ENCODE data around the gene GSDME. TPM values are rescaled to one million over a fixed set of nuclear protein-coding genes. Genes with fewer than 3 reads are reported as not detected.

GSDME gene
- total RNA-seq, 8 experiments from 2014 or later: 12.4 to 40.1 (median 20.5) TPM

- no peaks in the 10 kb centered on the region for H3K4me1 ChIP-seq (replicated peaks in 1 of 2)
- WGBS, 10 experiments: 78 to 100% (median 97%) methylated on average over 1 to 8 of the region's 9 CpGs; no CpG with 5 or more reads in 4 of the 10 experiments
- no peak overlapping the region for H3K27ac ChIP-seq
- in situ Hi-C loops (cut with MboI; ENCODE audit: low pct_unique_long_range_greater_than_20kb in 2 of 9, low sequenced_read_pairs in 9 of 9, unreplicated experiment in 9 of 9): no loop called here
- no peak for ATAC-seq (replicated peaks in 6 of 8)
- no peak overlapping the region for H3K4me3 ChIP-seq
Measured at GRCh38 chr7:24788075-24788474, 30.8 kb upstream of the GSDME start.

GRCh38 chr7:24786941-24787340 lies 29.7 kb upstream of the GSDME start:
- H3K4me1 ChIP-seq (replicated peaks in 1 of 2): no peaks in the 10 kb centered on the region
- ATAC-seq (replicated peaks in 6 of 8): peak in 5 of 8 experiments; percentile 16 to 88 (median 78)
- H3K4me3 ChIP-seq: no peak overlapping the region
- H3K27ac ChIP-seq: no peak overlapping the region
- in situ Hi-C loops (cut with MboI; ENCODE audit: low pct_unique_long_range_greater_than_20kb in 2 of 9, low sequenced_read_pairs in 9 of 9, unreplicated experiment in 9 of 9): no loop called here
- WGBS, 10 experiments: 0 to 100% (median 75%) methylated on average over 1 to 5 of the region's 5 CpGs; no CpG with 5 or more reads in 1 of the 10 experiments

GRCh38 chr7:24786306-24786705 lies 29.0 kb upstream of the GSDME start:
- Histone ChIP-seq H3K27ac (no peak overlapping the region), H3K4me1 (replicated peaks in 1 of 2) (no peaks in the 10 kb centered on the region), H3K4me3 (no peak overlapping the region)
- in situ Hi-C loops (cut with MboI; ENCODE audit: low pct_unique_long_range_greater_than_20kb in 2 of 9, low sequenced_read_pairs in 9 of 9, unreplicated experiment in 9 of 9): no loop called here
- ATAC-seq (replicated peaks in 6 of 8): no peak
- 10 to 100% (median 80%) methylated on average over 1 to 3 of the region's 4 CpGs; no CpG with 5 or more reads in 3 of the 10 experiments for WGBS, 10 experiments

DNA sequence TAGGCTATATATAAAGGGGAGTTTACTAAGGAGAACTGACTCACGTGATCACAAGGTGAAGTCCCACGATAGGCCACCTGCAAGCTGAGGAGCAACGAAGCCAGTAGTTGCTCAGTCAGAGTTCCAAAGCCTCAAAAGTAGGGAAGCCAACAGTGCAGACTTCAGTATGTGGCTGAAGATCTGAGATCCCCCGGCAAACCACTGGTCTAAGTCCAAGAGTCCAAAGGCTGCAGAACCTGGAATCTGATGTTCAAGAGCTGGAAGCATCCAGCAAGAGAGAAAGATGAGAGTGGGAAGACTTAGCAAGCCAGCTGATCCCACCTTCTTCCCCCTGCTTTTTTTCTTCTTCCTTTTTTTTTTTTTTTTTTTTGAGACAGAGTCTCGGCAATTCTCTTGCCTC lies 27.0 kb upstream of the GSDME start:
- ATAC-seq (replicated peaks in 6 of 8): no peak
- in situ Hi-C loops (cut with MboI; ENCODE audit: low pct_unique_long_range_greater_than_20kb in 2 of 9, low sequenced_read_pairs in 9 of 9, unreplicated experiment in 9 of 9): no loop called here
- Histone ChIP-seq H3K4me3 (no peak overlapping the region), H3K27ac (no peak overlapping the region), H3K4me1 (replicated peaks in 1 of 2) (no peaks in the 10 kb centered on the region)
- WGBS, 10 experiments: 80 to 100% (median 89%) methylated on average over 1 to 5 of the region's 5 CpGs; no CpG with 5 or more reads in 2 of the 10 experiments

GRCh38 chr7:24783698-24784097 lies 26.4 kb upstream of the GSDME start:
- in situ Hi-C loops (cut with MboI; ENCODE audit: low pct_unique_long_range_greater_than_20kb in 2 of 9, low sequenced_read_pairs in 9 of 9, unreplicated experiment in 9 of 9): no loop called here
- ATAC-seq (replicated peaks in 6 of 8): peak in 6 of 8 experiments; percentile 4 to 56 (median 38)
- Histone ChIP-seq H3K27ac (no peak overlapping the region), H3K4me1 (replicated peaks in 1 of 2) (no peaks in the 10 kb centered on the region), H3K4me3 (no peak overlapping the region)
- WGBS, 10 experiments: 80 to 82% methylated on average over 1 to 2 of the region's 2 CpGs; no CpG with 5 or more reads in 8 of the 10 experiments

GRCh38 chr7:24781106-24781505 lies 23.8 kb upstream of the GSDME start:
- no peak overlapping the region for H3K4me3 ChIP-seq
- no peak overlapping the region for H3K27ac ChIP-seq
- no peak for ATAC-seq (replicated peaks in 6 of 8)
- H3K4me1 ChIP-seq (replicated peaks in 1 of 2): no peaks in the 10 kb centered on the region
- WGBS, 10 experiments: 67 to 100% (median 92%) methylated on average over 1 to 3 of the region's 4 CpGs; no CpG with 5 or more reads in 5 of the 10 experiments
- in situ Hi-C loops (cut with MboI; ENCODE audit: low pct_unique_long_range_greater_than_20kb in 2 of 9, low sequenced_read_pairs in 9 of 9, unreplicated experiment in 9 of 9): no loop called here

DNA sequence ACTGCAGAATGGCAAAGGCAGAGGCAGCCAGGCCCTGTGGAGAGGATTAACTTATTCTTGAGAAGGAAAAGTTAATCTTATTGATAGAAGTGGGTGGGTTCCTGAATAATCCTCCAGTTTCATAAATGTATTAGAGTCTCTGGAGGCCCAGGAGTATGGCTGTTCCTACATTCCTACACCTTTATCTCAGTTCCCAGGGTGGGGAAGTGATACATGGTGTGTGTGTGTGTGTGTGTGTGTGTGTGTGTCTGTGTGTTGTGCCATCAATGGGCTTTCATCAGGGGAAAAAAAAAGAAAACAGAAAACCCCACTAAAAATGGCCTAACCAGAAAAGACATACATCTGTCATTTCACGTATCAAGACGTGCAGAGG lies 22.0 kb upstream of the GSDME start:
- H3K4me3 ChIP-seq: no peak overlapping the region
- 57 to 100% methylated on average over 1 to 2 of the region's 2 CpGs; no CpG with 5 or more reads in 8 of the 10 experiments for WGBS, 10 experiments
- H3K4me1 ChIP-seq (replicated peaks in 1 of 2): no peaks in the 10 kb centered on the region
- H3K27ac ChIP-seq: no peak overlapping the region
- ATAC-seq (replicated peaks in 6 of 8): peak in 4 of 8 experiments; percentile 5 to 13 (median 8)
- in situ Hi-C loops (cut with MboI; ENCODE audit: low pct_unique_long_range_greater_than_20kb in 2 of 9, low sequenced_read_pairs in 9 of 9, unreplicated experiment in 9 of 9): no loop called here

DNA sequence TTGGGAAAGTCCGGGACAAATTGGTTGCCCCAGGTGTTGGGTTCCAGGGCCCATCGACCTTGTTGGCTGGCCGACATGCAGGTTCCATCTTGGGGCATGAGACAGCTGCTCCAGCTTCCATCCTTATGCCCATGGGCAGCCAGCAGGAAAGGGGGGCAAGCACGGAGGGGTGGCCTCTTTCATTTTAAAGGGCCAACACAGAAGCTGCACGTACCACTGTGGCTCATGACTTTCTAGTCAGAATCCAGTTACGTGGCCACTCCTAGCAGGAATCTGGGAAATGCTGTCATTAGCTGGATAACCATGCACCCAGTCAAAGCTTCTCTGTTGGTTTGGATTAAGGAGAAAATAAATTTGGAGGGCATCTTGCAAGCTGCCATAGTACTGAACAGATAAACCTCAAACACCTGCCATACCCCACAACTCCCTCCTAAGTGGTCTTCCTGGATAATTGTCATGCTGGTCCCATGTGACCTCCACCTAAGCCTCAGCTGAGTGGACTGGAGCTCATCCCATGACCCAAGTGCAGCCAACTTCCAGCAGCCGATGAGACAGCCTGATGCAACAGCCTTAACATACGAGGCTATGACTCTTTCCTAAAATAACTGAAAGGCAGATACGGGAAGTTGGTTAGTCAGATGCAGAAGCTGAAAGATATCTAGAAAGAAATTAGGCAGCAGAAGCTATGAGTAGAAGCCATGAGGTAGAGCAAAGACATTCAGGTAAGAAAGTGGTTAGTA lies 21.4 kb upstream of the GSDME start:
- in situ Hi-C loops (cut with MboI; ENCODE audit: low pct_unique_long_range_greater_than_20kb in 2 of 9, low sequenced_read_pairs in 9 of 9, unreplicated experiment in 9 of 9): no loop called here
- Histone ChIP-seq H3K4me3 (no peak overlapping the region), H3K4me1 (replicated peaks in 1 of 2) (no peaks in the 10 kb centered on the region), H3K27ac (no peak overlapping the region)
- ATAC-seq (replicated peaks in 6 of 8): peak in 7 of 8 experiments; percentile 64 to 98 (median 77)
- 0 to 92% (median 77%) methylated on average over 2 to 7 of the region's 9 CpGs; no CpG with 5 or more reads in 4 of the 10 experiments for WGBS, 10 experiments

- Histone ChIP-seq H3K27ac (no peak overlapping the region), H3K4me3 (no peak overlapping the region), H3K4me1 (replicated peaks in 1 of 2) (no peaks in the 10 kb centered on the region)
- in situ Hi-C loops (cut with MboI; ENCODE audit: low pct_unique_long_range_greater_than_20kb in 2 of 9, low sequenced_read_pairs in 9 of 9, unreplicated experiment in 9 of 9): no loop called here
- 55 to 100% (median 86%) methylated on average over 2 to 3 of the region's 3 CpGs; no CpG with 5 or more reads in 1 of the 10 experiments for WGBS, 10 experiments
- ATAC-seq (replicated peaks in 6 of 8): no peak
Measured at GRCh38 chr7:24777806-24778205, 20.5 kb upstream of the GSDME start.

GRCh38 chr7:24773646-24774045 lies 16.4 kb upstream of the GSDME start:
- H3K27ac ChIP-seq: no peak overlapping the region
- ATAC-seq (replicated peaks in 6 of 8): no peak
- in situ Hi-C loops (cut with MboI; ENCODE audit: low pct_unique_long_range_greater_than_20kb in 2 of 9, low sequenced_read_pairs in 9 of 9, unreplicated experiment in 9 of 9): no loop called here
- no peak overlapping the region for H3K4me3 ChIP-seq
- no peaks in the 10 kb centered on the region for H3K4me1 ChIP-seq (replicated peaks in 1 of 2)

- WGBS, 10 experiments: 18 to 100% (median 100%) methylated on average over 1 to 2 of the region's 2 CpGs; no CpG with 5 or more reads in 4 of the 10 experiments
- in situ Hi-C loops (cut with MboI; ENCODE audit: low pct_unique_long_range_greater_than_20kb in 2 of 9, low sequenced_read_pairs in 9 of 9, unreplicated experiment in 9 of 9): no loop called here
- no peak for ATAC-seq (replicated peaks in 6 of 8)
- Histone ChIP-seq H3K4me3 (no peak overlapping the region), H3K27ac (no peak overlapping the region), H3K4me1 (replicated peaks in 1 of 2) (no peaks in the 10 kb centered on the region)
Measured at GRCh38 chr7:24769851-24770250, 12.6 kb upstream of the GSDME start.

GRCh38 chr7:24769014-24769830 lies 12.0 kb upstream of the GSDME start:
- 32 to 89% (median 59%) methylated on average over 1 to 9 of the region's 9 CpGs for WGBS, 10 experiments
- no peak for ATAC-seq (replicated peaks in 6 of 8)
- H3K27ac ChIP-seq: no peak overlapping the region
- in situ Hi-C loops (cut with MboI; ENCODE audit: low pct_unique_long_range_greater_than_20kb in 2 of 9, low sequenced_read_pairs in 9 of 9, unreplicated experiment in 9 of 9): no loop called here
- H3K4me3 ChIP-seq: no peak overlapping the region
- H3K4me1 ChIP-seq (replicated peaks in 1 of 2): no peaks in the 10 kb centered on the region

GRCh38 chr7:24767878-24768569 lies 10.8 kb upstream of the GSDME start:
- in situ Hi-C loops (cut with MboI; ENCODE audit: low pct_unique_long_range_greater_than_20kb in 2 of 9, low sequenced_read_pairs in 9 of 9, unreplicated experiment in 9 of 9): no loop called here
- H3K27ac ChIP-seq: no peak overlapping the region
- no peak for ATAC-seq (replicated peaks in 6 of 8)
- H3K4me3 ChIP-seq: no peak overlapping the region
- WGBS, 10 experiments: 19 to 81% (median 60%) methylated on average over 1 to 8 of the region's 9 CpGs
- peaks cover 0 to 5% of the 10 kb centered on the region in 2 donors for H3K4me1 ChIP-seq (replicated peaks in 1 of 2)

Measured in motor neuron (in vitro differentiated cells).